CD4-positive, alpha-beta T cell (primary cell): ENCODE results near the gene WWOX. TPM values are rescaled to one million over a fixed set of nuclear protein-coding genes. Genes with fewer than 3 reads are reported as not detected.

Experiments used
- ATAC-seq: fragments of 200-7000 bp; cut with Tn5 transposase; one replicate; pipeline ENCODE4 v1.10.0; 2022; ENCODE audit warnings: mild to moderate bottlenecking; ENCODE audit not compliant: poor library complexity
- CTCF ChIA-PET: fragments of 350-600 bp; sonication (Branson Sonifier 250); formaldehyde crosslinking; loops from one replicate; lab custom pipeline; 2021; ENCODE audit warnings: antibody characterized with exemption, inconsistent platforms; lab: Charles Lee
- POLR2A ChIA-PET: fragments of 350-600 bp; sonication (Branson Sonifier 250); formaldehyde crosslinking; loops from one replicate; lab custom pipeline; 2021; ENCODE audit warnings: antibody characterized with exemption, inconsistent platforms; lab: Charles Lee
- DNase-seq, 14 experiments: peaks; one replicate each; pipeline ENCODE4 v3.0.0-alpha.2; 2013 to 2020; ENCODE audit warnings: mixed read lengths in 2 of 14
- H3K27ac ChIP-seq, 2 donors: one replicate each; pipeline versions ENCODE4 v1.5.1 to v1.7.0; 2013; ENCODE audit warnings: low read length in 2 of 2, low read depth in 1 of 2, mild to moderate bottlenecking in 1 of 2
- H3K27me3 ChIP-seq, 2 experiments: 1 replicate in 1 of 2; 2 replicates in 1 of 2; pipeline versions ENCODE4 v1.6.1 to v1.7.0; 2013; ENCODE audit warnings: low read length in 2 of 2, control low read depth in 1 of 2, mild to moderate bottlenecking in 1 of 2, moderate library complexity in 1 of 2; ENCODE audit not compliant: insufficient read depth in 2 of 2, control insufficient read depth in 1 of 2
- H3K36me3 ChIP-seq: one replicate; pipeline ENCODE4 v1.6.1; 2013; ENCODE audit warnings: low read length, control low read depth; ENCODE audit not compliant: insufficient read depth
- H3K4me1 ChIP-seq: one replicate; pipeline ENCODE4 v1.6.1; 2013; ENCODE audit warnings: low read length, control low read depth; ENCODE audit not compliant: insufficient read depth
- H3K4me3 ChIP-seq: one replicate; pipeline ENCODE4 v1.5.1; 2013; ENCODE audit warnings: mild to moderate bottlenecking, low read length, moderate library complexity
- H3K9me3 ChIP-seq, 2 experiments: 1 replicate in 1 of 2; 2 replicates in 1 of 2; pipeline versions ENCODE4 v1.6.1 to v1.7.0; 2013; ENCODE audit warnings: low read length in 2 of 2, mild to moderate bottlenecking in 2 of 2, control low read depth in 1 of 2, moderate library complexity in 1 of 2; ENCODE audit not compliant: control insufficient read depth in 1 of 2, insufficient read depth in 1 of 2
- H3K27ac Mint-ChIP-seq: one replicate; pipeline ENCODE4 v1.8.0; 2020; ENCODE audit warnings: mixed read lengths
- H3K27me3 Mint-ChIP-seq: one replicate; pipeline ENCODE4 v1.8.0; 2021; ENCODE audit warnings: mixed read lengths
- H3K36me3 Mint-ChIP-seq: one replicate; pipeline ENCODE4 v1.8.0; 2021; ENCODE audit warnings: low read depth, mixed read lengths
- H3K4me1 Mint-ChIP-seq: one replicate; pipeline ENCODE4 v1.8.0; 2021; ENCODE audit warnings: low read depth, mixed read lengths
- H3K4me3 Mint-ChIP-seq: one replicate; pipeline ENCODE4 v1.8.0; 2020; ENCODE audit warnings: mild to moderate bottlenecking, mixed read lengths
- H3K9me3 Mint-ChIP-seq: one replicate; pipeline ENCODE4 v1.8.0; 2020; ENCODE audit warnings: mixed read lengths
- CTCF ChIP-seq: fragments of 200-600 bp; IDR thresholded peaks from one replicate; pipeline ENCODE4 v1.8.0; 2022; ENCODE audit warnings: antibody characterized with exemption, mild to moderate bottlenecking
- intact Hi-C, 2 experiments: fragments of 100-400 bp; cut with DNase I in 1 of 2; cut with micrococcal nuclease in 1 of 2; formaldehyde crosslinking; loops; one replicate each; pipeline versions ENCODE4 v1.15.1 to v1.9.0; 2023 to 2025; cut with DNase I, micrococcal nuclease
- total RNA-seq, 174 experiments: library from RNA in 2 of 174; stranded (reverse) in 2 of 174; gene quantifications; one replicate each; pipeline ENCODE4 v1.2.3 and lab custom pipeline; 2021 to 2026

WWOX gene
- total RNA-seq, 2 experiments from 2014 or later = 19.3 to 21.7 TPM

- ChIA-PET POLR2A (interaction anchor here (0.7 kb wide), 1 partner anchor 71 kb away, joined by 3 read pairs; no protein-coding TSS in a partner anchor), CTCF (no interaction called here)
- H3K27me3 Mint-ChIP-seq = no peaks in the 10 kb centered on the region
- no peak overlapping the region for H3K4me3 Mint-ChIP-seq
- intact Hi-C loops = no loop called here
- Histone ChIP-seq H3K4me3 (no peak overlapping the region), H3K27me3 (no peaks in the 10 kb centered on the region), H3K27ac (no peak overlapping the region), H3K9me3 (no peaks in the 10 kb centered on the region), H3K36me3 (no peaks in the 10 kb centered on the region), H3K4me1 (no peaks in the 10 kb centered on the region)
- no peak for DNase-seq
- H3K9me3 Mint-ChIP-seq = peaks cover 5% of the 10 kb centered on the region
- no peaks in the 10 kb centered on the region for H3K36me3 Mint-ChIP-seq
- no peak for ATAC-seq
- no peak overlapping the region for H3K27ac Mint-ChIP-seq
- no peak for TF ChIP-seq CTCF
- no peaks in the 10 kb centered on the region for H3K4me1 Mint-ChIP-seq
Measured at GRCh38 chr16:79183571-79183970, 1084.1 kb downstream of the WWOX start.

GRCh38 chr16:79184464-79185030, 1085.1 kb downstream of the WWOX start:
- no peak for DNase-seq
- H3K27me3 ChIP-seq = no peaks in the 10 kb centered on the region
- Mint-ChIP-seq H3K27me3 (no peaks in the 10 kb centered on the region), H3K4me3 (no peak overlapping the region), H3K36me3 (no peaks in the 10 kb centered on the region), H3K9me3 (peaks cover 5% of the 10 kb centered on the region), H3K4me1 (no peaks in the 10 kb centered on the region), H3K27ac (no peak overlapping the region)
- ChIA-PET POLR2A (no interaction called here), CTCF (no interaction called here)
- ATAC-seq = no peak
- intact Hi-C loops = no loop called here
- no peaks in the 10 kb centered on the region for H3K9me3 ChIP-seq
- no peaks in the 10 kb centered on the region for H3K4me1 ChIP-seq
- TF ChIP-seq CTCF = no peak
- no peak overlapping the region for H3K4me3 ChIP-seq
- H3K36me3 ChIP-seq = no peaks in the 10 kb centered on the region
- H3K27ac ChIP-seq = no peak overlapping the region

- intact Hi-C loops = no loop called here
- H3K27ac Mint-ChIP-seq = no peak overlapping the region
- DNase-seq (no peak), ATAC-seq (no peak)
- ChIA-PET POLR2A (no interaction called here), CTCF (no interaction called here)
- Histone ChIP-seq H3K4me1 (no peaks in the 10 kb centered on the region), H3K9me3 (no peaks in the 10 kb centered on the region), H3K27ac (no peak overlapping the region), H3K36me3 (no peaks in the 10 kb centered on the region), H3K4me3 (no peak overlapping the region), H3K27me3 (no peaks in the 10 kb centered on the region)
- no peak for TF ChIP-seq CTCF
- H3K4me3 Mint-ChIP-seq = no peak overlapping the region
- no peaks in the 10 kb centered on the region for H3K36me3 Mint-ChIP-seq
- no peaks in the 10 kb centered on the region for H3K27me3 Mint-ChIP-seq
- H3K9me3 Mint-ChIP-seq = no peaks in the 10 kb centered on the region
- no peaks in the 10 kb centered on the region for H3K4me1 Mint-ChIP-seq
Measured at GRCh38 chr16:79185711-79186110, 1086.3 kb downstream of the WWOX start.
